Measurements from ENCODE around the gene NUTM2B. TPM values are rescaled to one million over a fixed set of nuclear protein-coding genes. Genes with fewer than 3 reads are reported as not detected.
"Not testable (repeated sequence)": the region's sequence is repeated elsewhere in the genome, so short reads cannot be mapped to it uniquely, and the experiment has no call there.

NUTM2B gene
- total RNA-seq, 2 donors from 2014 or later: 0.48 to 1.2 TPM

DNA sequence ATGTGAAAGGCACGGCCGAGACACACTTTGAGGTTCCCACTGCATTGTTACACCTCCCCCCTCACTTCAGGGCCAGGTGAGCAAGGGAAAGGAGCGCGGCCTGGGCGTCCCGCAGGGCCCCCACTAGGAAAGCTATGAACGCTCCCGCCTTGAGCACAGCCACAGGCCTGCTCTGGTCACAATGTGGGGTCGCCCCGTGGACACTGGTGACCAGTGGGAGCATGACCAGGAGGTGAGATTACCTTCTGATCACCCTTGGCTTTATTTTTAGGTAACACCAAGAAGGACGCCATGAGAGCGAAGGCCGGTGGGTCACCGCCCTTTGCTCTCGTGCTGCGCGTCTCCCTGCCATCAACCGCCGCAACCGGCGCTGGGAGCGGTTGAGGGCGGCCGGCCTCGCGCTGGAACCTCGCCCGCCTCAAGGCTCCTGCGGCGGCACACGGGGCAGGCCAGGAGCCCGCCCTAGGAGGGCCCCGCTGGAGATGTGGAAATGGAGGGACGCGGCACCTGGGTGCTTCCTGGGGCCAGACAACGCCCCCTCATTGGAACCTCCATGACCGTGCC is 2.6 kb upstream of the NUTM2B start:
- not testable (repeated sequence) for H3K4me3 ChIP-seq; DNase-seq (ENCODE audit: low spot score); H3K9me3 ChIP-seq; H3K27me3 ChIP-seq; H3K4me1 ChIP-seq; H3K27ac ChIP-seq; H3K36me3 ChIP-seq

DNA sequence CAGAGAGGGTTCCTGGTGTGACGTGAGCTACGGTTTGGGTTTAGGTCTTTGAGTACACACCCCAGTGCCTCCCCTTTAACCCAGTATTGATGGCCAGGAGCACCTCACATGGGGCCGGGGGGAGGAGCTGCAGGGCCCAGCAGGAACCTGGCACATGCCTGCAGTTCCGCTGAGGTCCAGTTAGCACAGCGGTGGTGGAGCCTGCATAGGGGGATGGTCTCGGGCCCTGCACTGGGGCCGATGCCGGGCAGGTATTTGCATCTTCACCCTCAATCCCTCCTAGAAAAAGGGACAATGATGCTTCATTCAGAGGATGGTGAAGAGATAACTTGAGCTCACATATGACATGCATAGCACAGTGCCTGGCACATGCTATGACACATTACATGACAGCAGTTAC is 4.0 kb downstream of the NUTM2B start:
- not testable (repeated sequence) for H3K27me3 ChIP-seq; DNase-seq (ENCODE audit: low spot score); H3K27ac ChIP-seq; H3K36me3 ChIP-seq; H3K9me3 ChIP-seq; H3K4me1 ChIP-seq; H3K4me3 ChIP-seq

DNA sequence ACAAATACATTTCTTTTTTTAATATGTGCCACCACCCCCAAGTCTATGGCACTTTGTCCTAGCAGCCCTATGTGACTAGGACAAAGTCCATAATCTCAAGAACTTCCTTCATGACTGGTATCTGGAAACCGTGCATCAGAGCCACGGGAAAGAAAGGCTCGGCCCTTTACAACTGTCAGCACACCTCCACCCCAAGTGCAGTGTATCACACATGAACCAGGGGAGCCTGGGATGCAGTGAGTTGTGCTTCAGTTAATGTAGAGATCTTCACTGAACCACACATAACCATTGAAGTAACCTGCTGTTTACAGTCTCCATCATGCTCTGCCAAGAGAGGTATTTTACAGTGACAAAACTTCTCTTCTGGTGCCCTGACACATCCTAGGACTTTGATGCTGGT is 11.9 kb downstream of the NUTM2B start:
- not testable (repeated sequence) for H3K27me3 ChIP-seq; H3K27ac ChIP-seq; DNase-seq (ENCODE audit: low spot score); H3K9me3 ChIP-seq; H3K4me1 ChIP-seq; H3K4me3 ChIP-seq; H3K36me3 ChIP-seq

DNA sequence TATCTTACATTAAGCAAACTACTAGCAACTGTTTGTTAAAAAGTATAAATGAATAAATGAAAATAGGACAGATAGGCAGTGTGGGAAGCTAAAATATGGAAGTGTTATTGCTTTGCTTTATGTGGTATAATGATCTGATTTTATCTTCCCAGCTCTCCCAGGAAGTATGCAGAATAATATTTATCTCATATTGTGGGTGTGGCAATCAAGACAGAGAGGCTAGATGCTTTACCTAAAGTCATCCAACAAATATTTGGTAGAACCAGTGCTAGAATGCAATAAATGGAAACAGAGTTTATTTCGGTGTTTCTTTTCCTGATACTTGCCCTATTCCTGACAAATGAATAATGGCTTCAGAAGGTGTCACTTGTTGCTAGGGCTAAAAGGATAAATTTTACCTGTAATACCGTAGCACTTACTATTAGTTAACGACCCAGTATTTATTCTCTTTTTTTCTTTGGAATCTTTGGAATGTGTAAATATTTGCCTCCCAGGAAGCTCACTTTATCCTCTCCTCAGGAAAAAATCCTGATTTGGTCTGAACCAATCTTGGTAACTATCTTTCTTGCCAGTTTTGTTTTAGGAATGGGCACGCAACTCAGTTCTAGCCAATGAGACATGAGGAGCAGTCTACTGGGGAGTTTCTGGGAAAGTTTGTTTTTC is 14.0 kb downstream of the NUTM2B start:
- H3K36me3 ChIP-seq; H3K9me3 ChIP-seq; DNase-seq (ENCODE audit: low spot score): not testable (repeated sequence)

DNA sequence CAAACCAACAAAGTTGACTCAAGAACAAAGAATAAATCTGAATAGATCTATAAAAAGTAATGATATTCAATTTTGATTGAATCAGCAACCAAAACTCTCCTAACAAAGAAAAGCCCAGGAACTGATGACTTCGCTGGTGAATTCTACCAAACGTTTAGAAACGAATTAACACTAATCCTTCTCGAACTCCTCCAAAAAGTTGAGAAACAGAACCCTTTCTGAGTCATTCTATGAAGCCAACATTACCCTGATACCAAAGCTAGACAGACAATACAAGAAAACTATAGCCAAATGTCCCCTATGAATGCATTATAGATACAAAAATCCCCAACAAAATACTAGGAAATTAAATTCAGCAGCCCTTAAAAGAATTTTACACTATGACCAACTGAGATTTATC is 17.0 kb downstream of the NUTM2B start:
- DNase-seq (ENCODE audit: low spot score); H3K27ac ChIP-seq; H3K27me3 ChIP-seq; H3K9me3 ChIP-seq; H3K4me1 ChIP-seq; H3K36me3 ChIP-seq; H3K4me3 ChIP-seq: not testable (repeated sequence)

More for the DNA sequence above, 14.0 kb downstream of the NUTM2B start:
- not testable (repeated sequence) for H3K27ac ChIP-seq, H3K4me3 ChIP-seq, H3K27me3 ChIP-seq, H3K4me1 ChIP-seq

DNA sequence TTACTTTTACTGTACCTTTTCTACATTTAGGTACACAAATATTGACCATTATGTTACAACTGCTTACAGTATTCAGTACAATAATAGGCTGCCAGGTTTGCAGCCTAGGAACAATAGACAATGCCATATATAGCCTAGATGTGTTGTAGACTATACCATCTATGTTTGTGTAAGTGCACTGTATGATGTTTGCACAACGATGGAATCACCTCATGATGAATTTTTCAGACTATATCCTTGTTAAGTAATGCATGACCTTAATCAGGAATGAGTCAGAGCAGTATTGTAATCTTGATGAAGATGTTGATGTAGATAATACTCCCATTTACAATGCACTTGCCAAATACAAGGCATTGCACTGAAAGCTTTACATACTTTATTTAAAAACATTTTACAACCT is 23.6 kb downstream of the NUTM2B start:
- H3K4me3 ChIP-seq; H3K27me3 ChIP-seq; H3K27ac ChIP-seq; H3K9me3 ChIP-seq; H3K36me3 ChIP-seq; H3K4me1 ChIP-seq; DNase-seq (ENCODE audit: low spot score): not testable (repeated sequence)

DNA sequence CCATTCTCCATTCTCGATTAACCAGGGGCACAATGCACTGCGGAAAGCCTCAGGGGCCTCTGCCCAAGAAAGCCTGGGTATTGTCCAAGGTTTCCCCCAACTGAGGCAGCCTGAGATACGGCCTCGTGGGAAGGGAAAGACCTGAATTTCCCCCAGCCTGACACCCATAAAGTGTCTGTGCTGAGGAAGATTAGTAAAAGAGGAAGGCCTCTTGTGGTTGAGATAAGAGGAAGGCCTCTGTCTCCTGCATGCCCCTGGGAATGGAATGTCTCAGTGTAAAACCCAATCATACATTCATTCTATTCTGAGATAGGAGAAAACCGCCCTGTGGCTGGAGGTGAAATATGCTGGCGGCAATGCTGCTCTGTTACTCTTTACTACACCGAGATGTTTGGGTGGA is 41.8 kb downstream of the NUTM2B start:
- not testable (repeated sequence) for H3K9me3 ChIP-seq; DNase-seq (ENCODE audit: low spot score); H3K36me3 ChIP-seq; H3K4me1 ChIP-seq; H3K27ac ChIP-seq; H3K27me3 ChIP-seq; H3K4me3 ChIP-seq

DNA sequence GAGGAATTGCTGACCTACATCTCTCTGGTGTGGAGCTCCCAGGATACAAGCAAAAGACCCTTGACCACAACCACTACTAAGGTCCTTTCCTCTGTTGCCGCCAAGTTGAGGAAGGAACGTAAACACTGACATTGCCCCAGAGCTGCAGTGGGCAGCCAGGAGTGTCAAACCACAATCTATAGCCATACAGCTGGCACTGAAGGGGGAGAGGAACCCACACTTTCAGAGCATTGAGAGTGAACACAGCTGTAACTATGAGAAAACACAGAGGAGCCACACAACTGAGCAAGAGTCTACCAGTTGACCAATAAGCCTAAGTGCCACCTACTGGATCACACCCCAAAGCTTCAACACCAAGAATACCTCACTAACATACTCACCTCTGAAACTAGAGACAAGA is 45.5 kb downstream of the NUTM2B start:
- not testable (repeated sequence) for DNase-seq (ENCODE audit: low spot score); H3K4me1 ChIP-seq; H3K27me3 ChIP-seq

DNA sequence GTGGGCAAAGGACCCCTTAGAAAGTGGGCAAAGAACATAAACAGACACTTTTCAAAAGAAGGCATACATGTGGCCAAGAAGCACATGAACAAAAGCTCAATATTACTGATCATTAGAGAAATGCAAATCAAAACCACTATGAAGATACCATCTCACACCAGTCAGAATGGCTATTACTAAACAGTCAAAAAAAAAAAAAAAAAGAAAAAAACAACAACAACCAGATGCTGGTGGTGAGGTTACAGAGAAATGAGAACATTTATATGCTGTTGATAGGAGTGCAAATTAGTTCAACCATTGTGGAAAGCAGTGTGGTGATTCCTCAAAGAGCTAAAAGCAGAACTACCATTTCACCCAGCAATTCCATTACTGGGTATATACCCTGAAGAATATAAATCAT is 50.6 kb downstream of the NUTM2B start:
- not testable (repeated sequence) for H3K36me3 ChIP-seq; H3K27me3 ChIP-seq; H3K27ac ChIP-seq; DNase-seq (ENCODE audit: low spot score); H3K9me3 ChIP-seq; H3K4me3 ChIP-seq; H3K4me1 ChIP-seq

More for the DNA sequence above, 45.5 kb downstream of the NUTM2B start:
- not testable (repeated sequence) for H3K4me3 ChIP-seq, H3K27ac ChIP-seq, H3K36me3 ChIP-seq, H3K9me3 ChIP-seq

DNA sequence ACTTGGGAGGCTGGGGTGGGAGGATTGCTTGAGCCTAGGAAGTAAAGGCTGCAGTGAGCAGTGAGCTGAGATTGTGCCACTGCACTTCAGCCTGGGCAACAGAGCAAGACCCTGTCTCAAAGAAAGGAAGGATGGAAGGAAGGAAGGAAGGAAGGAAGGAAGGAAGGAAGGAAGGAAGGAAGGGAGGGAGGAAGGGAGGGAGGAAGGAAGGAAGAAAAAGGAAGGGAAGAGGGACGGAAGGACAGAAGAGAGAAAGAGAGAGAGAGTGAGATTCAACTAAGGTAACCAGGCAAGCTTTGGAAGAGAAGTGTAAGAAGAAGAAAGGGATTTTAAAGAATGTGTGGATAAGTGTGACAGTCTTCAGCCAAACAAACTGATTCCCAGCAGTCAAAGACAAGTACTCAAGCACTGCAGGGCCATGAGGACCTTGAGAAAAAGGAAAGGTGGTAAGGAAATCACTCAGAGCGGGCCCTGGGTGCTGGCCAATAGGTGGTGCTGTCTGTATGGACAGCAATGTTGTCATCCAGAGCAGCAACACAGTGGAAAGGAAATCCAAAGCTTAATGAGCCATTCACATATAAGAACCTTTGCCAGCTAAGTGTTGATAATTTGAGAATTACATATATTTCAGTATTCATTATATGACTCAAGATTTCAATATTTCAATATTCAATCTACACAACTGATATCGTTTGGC is 55.4 kb downstream of the NUTM2B start:
- not testable (repeated sequence) for H3K36me3 ChIP-seq

More for the DNA sequence above, 55.4 kb downstream of the NUTM2B start:
- not testable (repeated sequence) for H3K27ac ChIP-seq; H3K4me1 ChIP-seq; H3K4me3 ChIP-seq; H3K9me3 ChIP-seq; DNase-seq (ENCODE audit: low spot score); H3K27me3 ChIP-seq

Other genes with a start within 250 kb of the NUTM2B start
- under 1 TPM in 1 of 2 donors, not detected in 1; 0.08 TPM for gene EIF5AL1, start 190.7 kb upstream of the NUTM2B start, total RNA-seq
- under 1 TPM in 1 of 2 donors, not detected in 1; 0.19 TPM for gene SFTPA2, start 142.8 kb upstream of the NUTM2B start, total RNA-seq
- not detected for gene SFTPA1, start 92.3 kb upstream of the NUTM2B start, total RNA-seq
- not detected for gene NUTM2E, start 123.5 kb downstream of the NUTM2B start, total RNA-seq
- gene SFTPD, start 245.9 kb downstream of the NUTM2B start, total RNA-seq: 1 to 10 TPM in 1 of 2 donors, under 1 TPM in 1; 0.74 to 2.1 TPM

All from right atrium auricular region (tissue), 2 donors.